Globus pallidus (tissue), 1 donor: Measurements from ENCODE around the gene WWOX.

Experiments
- DNase-seq: peaks from one replicate; pipeline ENCODE4 v3.0.0-alpha.2; 2015; ENCODE audit warnings: low spot score

WWOX gene

GRCh38 chr16:78862022-78862421 is 762.6 kb downstream of the WWOX start:
- no peak for DNase-seq

GRCh38 chr16:78866521-78866920 is 767.1 kb downstream of the WWOX start:
- DNase-seq: peak; percentile 15

GRCh38 chr16:78869492-78869891 is 770.0 kb downstream of the WWOX start:
- no peak for DNase-seq

GRCh38 chr16:78871241-78871640 is 771.8 kb downstream of the WWOX start:
- DNase-seq: no peak

- no peak for DNase-seq
These were observed 777.2 kb downstream of the WWOX start for GRCh38 chr16:78876671-78877070.

- DNase-seq: no peak
These were observed 777.7 kb downstream of the WWOX start for GRCh38 chr16:78877114-78877655.

GRCh38 chr16:78878570-78878969 is 779.1 kb downstream of the WWOX start:
- DNase-seq: no peak

GRCh38 chr16:78879011-78879410 is 779.6 kb downstream of the WWOX start:
- DNase-seq: no peak

GRCh38 chr16:78882150-78882549 is 782.7 kb downstream of the WWOX start:
- no peak for DNase-seq

- no peak for DNase-seq
These were observed 783.3 kb downstream of the WWOX start for GRCh38 chr16:78882751-78883150.

GRCh38 chr16:78884204-78884603 is 784.8 kb downstream of the WWOX start:
- no peak for DNase-seq

GRCh38 chr16:78889346-78889745 is 789.9 kb downstream of the WWOX start:
- no peak for DNase-seq

GRCh38 chr16:78890373-78890895 is 791.0 kb downstream of the WWOX start:
- no peak for DNase-seq

GRCh38 chr16:78892951-78893733 is 793.7 kb downstream of the WWOX start:
- no peak for DNase-seq

- no peak for DNase-seq
These were observed 795.4 kb downstream of the WWOX start for GRCh38 chr16:78894886-78895285.

- DNase-seq: no peak
These were observed 796.2 kb downstream of the WWOX start for GRCh38 chr16:78895681-78896080.

GRCh38 chr16:78896280-78896679 is 796.8 kb downstream of the WWOX start:
- DNase-seq: no peak

GRCh38 chr16:78897299-78897698 is 797.8 kb downstream of the WWOX start:
- DNase-seq: no peak

GRCh38 chr16:78900044-78900811 is 800.8 kb downstream of the WWOX start:
- no peak for DNase-seq

- DNase-seq: no peak
These were observed 801.5 kb downstream of the WWOX start for GRCh38 chr16:78900966-78901365.

- no peak for DNase-seq
These were observed 802.9 kb downstream of the WWOX start for GRCh38 chr16:78902321-78902720.

- no peak for DNase-seq
These were observed 803.8 kb downstream of the WWOX start for GRCh38 chr16:78903237-78903636.

GRCh38 chr16:78903843-78904242 is 804.4 kb downstream of the WWOX start:
- DNase-seq: no peak
